Stimulated activated effector memory CD8-positive, alpha-beta T cell treated with anti-CD3 and anti-CD28 coated beads, Interleukin-12 subunit alpha, Interleukin-12 subunit beta, amount 100 ng/mL, for 72 hours (primary cell): ENCODE data around the gene HES6.
A peak's percentile ranks its signal among the peaks of the same experiment; 100 is the strongest.

Source experiments
- ATAC-seq: fragments of 150-1000 bp; cut with Tn5 transposase; 2 replicates; pipeline ENCODE4 v1.10.0; 2021
- DNase-seq, 2 donors: peaks; one replicate each; pipeline ENCODE4 v3.0.0; 2021 to 2022; ENCODE audit warnings: low spot score in 2 of 2
- H3K27ac Mint-ChIP-seq: one replicate; pipeline ENCODE4 v1.8.0; 2022; ENCODE audit warnings: mild to moderate bottlenecking, mixed read lengths
- H3K36me3 Mint-ChIP-seq: one replicate; pipeline ENCODE4 v1.8.0; 2022; ENCODE audit warnings: mild to moderate bottlenecking, mixed read lengths
- H3K4me1 Mint-ChIP-seq: one replicate; pipeline ENCODE4 v1.8.0; 2022; ENCODE audit warnings: mixed read lengths
- H3K4me3 Mint-ChIP-seq: one replicate; pipeline ENCODE4 v1.8.0; 2022; ENCODE audit warnings: mild to moderate bottlenecking, mixed read lengths
- H3K9me3 Mint-ChIP-seq: one replicate; pipeline ENCODE4 v1.8.0; 2022; ENCODE audit warnings: mixed read lengths

Gene HES6

DNA sequence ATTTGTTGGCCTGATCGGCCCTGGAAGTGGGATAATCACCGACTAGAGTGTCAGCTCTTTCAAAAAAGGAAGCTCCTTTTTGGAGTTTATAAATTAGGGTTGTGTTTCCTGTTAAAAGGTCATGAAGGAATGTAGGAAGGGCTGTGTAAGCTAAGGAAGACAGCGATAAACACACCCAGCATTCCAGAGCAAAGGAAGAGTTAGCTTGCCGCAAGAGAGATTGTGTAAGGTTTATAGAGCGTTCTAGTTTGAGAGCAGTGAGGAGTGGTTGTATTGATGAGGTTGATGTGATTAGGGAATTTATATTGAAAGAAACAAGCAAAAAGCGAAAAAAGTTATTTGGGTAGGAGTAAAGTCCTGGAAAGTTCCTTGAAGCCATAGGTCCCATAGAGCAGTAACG, 32.8 kb downstream of the HES6 start:
- no peak overlapping the region for H3K4me3 Mint-ChIP-seq
- no peak overlapping the region for H3K27ac Mint-ChIP-seq
- no peak for DNase-seq
- no peak for ATAC-seq
- peaks cover 16% of the 10 kb centered on the region for H3K36me3 Mint-ChIP-seq
- H3K9me3 Mint-ChIP-seq = no peaks in the 10 kb centered on the region
- H3K4me1 Mint-ChIP-seq = peaks cover 15% of the 10 kb centered on the region

DNA sequence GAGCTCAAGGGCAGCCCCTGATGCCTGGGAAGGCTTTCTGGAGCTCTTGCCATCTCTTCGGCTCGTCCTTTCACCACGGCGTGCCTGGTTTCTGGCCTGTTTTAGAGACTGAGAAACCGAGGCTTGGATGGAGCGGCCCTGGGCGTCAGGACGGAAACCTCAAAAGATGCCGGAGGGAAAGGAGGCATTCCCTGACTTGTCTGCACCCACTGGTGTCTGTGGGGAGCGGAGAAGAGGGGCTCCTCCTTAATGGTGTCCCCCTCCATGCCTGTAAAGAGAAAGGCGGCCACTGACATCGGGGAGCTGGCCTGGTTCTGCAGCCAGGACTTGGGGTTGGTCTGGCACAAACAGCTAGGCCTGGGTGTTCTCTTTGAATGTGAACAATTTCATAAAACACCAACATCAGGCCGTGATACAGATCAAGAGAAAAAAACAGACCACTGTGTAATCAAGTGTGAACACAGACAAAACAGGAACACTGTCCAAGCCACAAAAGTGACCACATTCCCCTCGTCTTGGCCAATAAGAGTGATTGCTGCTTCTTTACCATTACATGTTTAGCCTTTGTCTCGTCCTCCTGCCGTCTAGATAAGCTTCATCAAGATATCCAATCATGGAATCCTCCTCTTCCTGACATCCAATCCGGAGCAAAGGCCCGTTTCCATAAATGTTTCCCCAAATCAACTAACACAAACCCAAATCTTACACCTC, 35.7 kb downstream of the HES6 start:
- DNase-seq (no peak), ATAC-seq (no peak)
- H3K9me3 Mint-ChIP-seq = no peaks in the 10 kb centered on the region
- peak overlapping the region; percentile 84 for H3K27ac Mint-ChIP-seq
- H3K4me1 Mint-ChIP-seq = peaks cover 34% of the 10 kb centered on the region
- peaks cover 26% of the 10 kb centered on the region for H3K36me3 Mint-ChIP-seq
- peak overlapping the region; percentile 63 for H3K4me3 Mint-ChIP-seq

DNA sequence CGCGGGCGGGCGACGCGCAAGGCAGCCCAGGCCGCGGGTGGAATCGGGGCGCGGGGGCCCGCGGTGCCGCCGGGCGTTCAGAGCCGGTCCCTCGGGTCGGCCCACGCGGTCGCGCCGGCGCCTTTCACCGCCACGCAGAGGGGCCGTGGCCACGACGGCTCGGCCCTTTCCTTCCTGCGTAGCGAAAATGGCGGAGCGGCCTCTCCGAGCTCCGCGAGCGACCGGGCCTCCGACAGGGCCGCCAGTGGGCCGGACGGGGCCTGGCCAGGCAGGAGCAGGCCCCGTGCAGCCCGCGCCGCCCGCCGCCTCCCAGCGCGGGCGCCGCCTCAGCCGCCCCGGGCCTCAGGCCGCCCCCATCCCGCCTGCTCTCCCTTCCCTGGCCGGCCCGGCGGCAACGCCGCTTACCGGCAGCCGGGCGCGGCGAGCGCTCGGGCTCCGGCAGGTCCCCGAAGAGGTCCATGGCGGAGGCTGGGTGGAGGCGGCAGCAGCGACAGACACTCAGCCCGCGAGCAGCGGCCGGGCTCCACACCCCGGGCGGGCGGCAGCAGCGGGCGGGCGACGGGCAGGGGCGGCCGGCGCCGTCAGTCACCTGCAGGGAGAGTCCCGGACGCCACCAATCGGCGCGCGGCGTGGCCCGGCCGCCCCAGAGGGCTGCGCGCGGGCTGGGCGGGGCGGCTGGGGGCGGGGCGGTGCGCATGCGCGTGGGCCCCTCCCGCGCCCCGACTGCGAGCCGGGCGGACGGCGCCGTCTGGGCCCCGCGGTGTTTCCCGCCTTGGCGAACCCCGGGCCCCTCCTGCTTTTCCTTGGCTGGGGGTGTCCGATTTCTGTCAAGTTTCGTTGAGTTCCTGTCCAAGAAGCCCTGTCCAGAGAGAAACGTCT, 36.5 kb downstream of the HES6 start, which contains the start of gene ILKAP:
Gene ILKAP, minus strand, starts transcription at position 602 of the 879 bp plus-strand sequence. Its CDS starts 142 bp downstream, at position 460.
- peak within 1 kb of the TSS; percentile 85 for H3K4me3 Mint-ChIP-seq
- peak within 1 kb of the TSS; percentile 89 for H3K27ac Mint-ChIP-seq
- ATAC-seq (peak; percentile 98), DNase-seq (peak; percentile 89 to 90)
- no peaks in the 10 kb centered on the region for H3K9me3 Mint-ChIP-seq
- H3K36me3 Mint-ChIP-seq = peaks cover 26% of the 10 kb centered on the region
- H3K4me1 Mint-ChIP-seq = peaks cover 39% of the 10 kb centered on the region

DNA sequence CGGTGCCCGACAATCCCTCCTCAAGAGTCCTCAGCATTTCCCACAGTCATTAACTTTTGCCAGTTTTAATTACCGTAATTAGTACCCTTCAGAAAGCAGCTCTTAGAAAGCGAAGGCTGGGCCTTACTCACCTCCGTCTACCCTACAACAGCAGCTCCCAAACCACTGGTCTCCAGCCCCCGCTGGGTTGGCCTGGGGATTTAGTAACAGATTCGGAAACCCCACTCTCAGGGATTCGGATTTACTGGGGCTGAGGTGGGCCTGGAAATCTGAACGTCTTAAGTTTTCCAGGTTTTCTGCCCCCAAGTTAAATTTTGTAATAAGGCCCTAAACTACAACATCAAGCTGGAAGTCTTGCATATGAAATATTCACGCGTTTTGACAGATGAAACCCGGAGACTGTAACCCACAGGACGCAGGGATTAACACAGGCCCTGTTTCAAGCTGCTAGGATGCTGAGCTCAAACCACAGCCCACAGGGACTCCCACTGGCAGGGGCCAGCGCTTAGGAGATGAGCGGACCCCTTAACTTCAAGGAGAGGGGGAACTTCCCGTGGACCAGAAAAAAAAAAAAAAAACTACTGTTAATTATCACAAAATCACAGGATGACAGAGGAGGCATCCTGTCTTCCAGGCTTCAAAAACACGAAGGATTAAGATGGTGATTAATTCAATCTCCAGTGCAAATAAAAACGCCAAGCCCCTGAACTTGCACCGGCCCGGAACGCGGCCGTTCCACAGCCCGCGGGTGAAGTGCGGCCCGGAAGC, 37.3 kb downstream of the HES6 start:
- no peaks in the 10 kb centered on the region for H3K9me3 Mint-ChIP-seq
- ATAC-seq = no peak
- H3K36me3 Mint-ChIP-seq = peaks cover 28% of the 10 kb centered on the region
- peak overlapping the region; percentile 89 for H3K27ac Mint-ChIP-seq
- peak overlapping the region; percentile 85 for H3K4me3 Mint-ChIP-seq
- DNase-seq = no peak
- H3K4me1 Mint-ChIP-seq = peaks cover 45% of the 10 kb centered on the region

DNA sequence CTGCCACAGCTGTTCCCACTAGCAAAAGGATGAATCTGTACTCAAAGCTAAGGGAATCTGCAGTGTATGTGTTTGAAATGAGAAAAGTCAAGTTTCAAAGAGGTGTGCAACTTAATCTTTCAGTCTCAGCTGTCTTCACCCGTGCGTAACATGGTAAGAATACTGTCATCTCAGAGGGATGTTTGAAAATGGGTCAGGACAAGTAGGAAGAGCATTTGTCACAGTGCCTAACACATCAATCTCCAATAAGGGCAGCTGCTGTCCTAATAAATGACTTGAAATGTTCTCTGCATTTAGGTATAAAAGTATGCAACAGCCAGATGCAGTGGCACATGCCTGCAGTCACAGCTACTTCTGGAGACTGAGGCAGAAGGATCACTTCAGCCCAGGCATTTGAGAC, 49.4 kb downstream of the HES6 start:
- ATAC-seq (no peak), DNase-seq (no peak)
- Mint-ChIP-seq H3K9me3 (no peaks in the 10 kb centered on the region), H3K27ac (no peak overlapping the region), H3K4me1 (peaks cover 1% of the 10 kb centered on the region), H3K36me3 (peaks cover 100% of the 10 kb centered on the region), H3K4me3 (no peak overlapping the region)
